OCI-LY3 (cell line): ENCODE results near the gene HECTD1.

Source experiments
- H2AFZ ChIP-seq: fragments of 200-600, 300-600 bp; shearing (Covaris generic); 2 replicates; pipeline ENCODE4 v1.6.0; 2014; ENCODE audit warnings: antibody characterized with exemption, low read depth, low read length
- H3K27ac ChIP-seq: fragments of 200-600, 300-600 bp; sonication (generic); 2 replicates; pipeline ENCODE4 v1.5.1; 2014; ENCODE audit warnings: mild to moderate bottlenecking, low read length, moderate library complexity, mixed read lengths
- H3K27me3 ChIP-seq: fragments of 200-600, 300-600 bp; sonication (generic); 2 replicates; pipeline ENCODE4 v1.6.1; 2014; ENCODE audit warnings: low read depth, low read length, mixed read lengths
- H3K36me3 ChIP-seq: fragments of 200-600, 300-600 bp; sonication (generic); replicated peaks from 2 replicates; pipeline ENCODE3; 2014; ENCODE audit warnings: low read depth, low read length, mixed read lengths
- H3K4me1 ChIP-seq: fragments of 300-600, 200-600 bp; sonication (generic); 2 replicates; pipeline ENCODE4 v1.6.1; 2014; ENCODE audit warnings: low read length, mixed read lengths
- H3K4me2 ChIP-seq: fragments of 200-600, 300-600 bp; sonication (generic); 2 replicates; pipeline ENCODE4 v1.6.1; 2014; ENCODE audit warnings: low read length, mixed read lengths
- H3K4me3 ChIP-seq: fragments of 300-600, 200-600 bp; sonication (generic); 2 replicates; pipeline ENCODE4 v1.5.1; 2014; ENCODE audit warnings: antibody characterized with exemption, mild to moderate bottlenecking, low read length, moderate library complexity
- H3K79me2 ChIP-seq: fragments of 300-600, 200-600 bp; shearing (Covaris generic); 2 replicates; pipeline ENCODE4 v1.6.1; 2014; ENCODE audit warnings: mild to moderate bottlenecking, low read length, mixed read lengths
- H3K9ac ChIP-seq: fragments of 300-600, 200-600 bp; shearing (Covaris generic); 2 replicates; pipeline ENCODE4 v1.6.0; 2014; ENCODE audit warnings: mild to moderate bottlenecking, low read length, moderate library complexity
- H3K9me3 ChIP-seq: fragments of 200-600, 300-600 bp; shearing (Covaris generic); 2 replicates; pipeline ENCODE4 v1.6.1; 2014; ENCODE audit warnings: low read length, mixed read lengths; ENCODE audit not compliant: insufficient read depth
- H4K20me1 ChIP-seq: fragments of 200-600, 300-600 bp; sonication (generic); 2 replicates; pipeline ENCODE4 v1.6.1; 2016; ENCODE audit warnings: low read length, mixed read lengths; ENCODE audit not compliant: insufficient read depth
- CTCF ChIP-seq: fragments of 200-600, 300-600 bp; sonication (generic); IDR thresholded peaks from 2 replicates; pipeline ENCODE4 v1.5.1; 2014; ENCODE audit warnings: antibody characterized with exemption, low read length, low read depth
- EZH2phosphoT487 ChIP-seq: fragments of 200-600 bp; shearing (Covaris generic); IDR thresholded peaks from 2 replicates; pipeline ENCODE4 v1.6.1; 2018; ENCODE audit warnings: antibody characterized with exemption, mixed run types, low read depth

HECTD1 gene

GRCh38 chr14:31127690-31128089 is 79.9 kb downstream of the HECTD1 start:
- H3K4me2 ChIP-seq = no peak overlapping the region
- H3K4me3 ChIP-seq = no peak overlapping the region
- H4K20me1 ChIP-seq = peaks cover 7% of the 10 kb centered on the region; the same call in 1 of the 2 replicates
- TF ChIP-seq EZH2phosphoT487 (no peak), CTCF (no peak)
- no peaks in the 10 kb centered on the region for H3K9me3 ChIP-seq
- no peaks in the 10 kb centered on the region for H3K27me3 ChIP-seq
- peaks cover 16% of the 10 kb centered on the region for H3K4me1 ChIP-seq
- no peak overlapping the region for H2AFZ ChIP-seq
- H3K79me2 ChIP-seq = no peaks in the 10 kb centered on the region
- H3K27ac ChIP-seq = no peak overlapping the region
- H3K9ac ChIP-seq = no peak overlapping the region
- H3K36me3 ChIP-seq = peaks cover 30% of the 10 kb centered on the region

GRCh38 chr14:31126680-31127079 is 80.9 kb downstream of the HECTD1 start:
- H3K79me2 ChIP-seq = no peaks in the 10 kb centered on the region
- peaks cover 13% of the 10 kb centered on the region for H3K4me1 ChIP-seq
- no peak overlapping the region for H3K4me2 ChIP-seq
- H3K9ac ChIP-seq = no peak overlapping the region
- H3K36me3 ChIP-seq = peaks cover 32% of the 10 kb centered on the region
- no peaks in the 10 kb centered on the region for H3K27me3 ChIP-seq
- peaks cover 7% of the 10 kb centered on the region; the same call in 1 of the 2 replicates for H4K20me1 ChIP-seq
- no peak overlapping the region for H3K27ac ChIP-seq
- no peak for TF ChIP-seq CTCF
- no peak for TF ChIP-seq EZH2phosphoT487
- H3K4me3 ChIP-seq = no peak overlapping the region
- H3K9me3 ChIP-seq = no peaks in the 10 kb centered on the region
- no peak overlapping the region for H2AFZ ChIP-seq

GRCh38 chr14:31125231-31125630 is 82.4 kb downstream of the HECTD1 start:
- H3K27me3 ChIP-seq = no peaks in the 10 kb centered on the region
- TF ChIP-seq EZH2phosphoT487 (no peak), CTCF (no peak)
- H3K79me2 ChIP-seq = no peaks in the 10 kb centered on the region
- H3K27ac ChIP-seq = no peak overlapping the region
- no peak overlapping the region for H3K4me3 ChIP-seq
- peaks cover 37% of the 10 kb centered on the region for H3K36me3 ChIP-seq
- H3K9ac ChIP-seq = no peak overlapping the region
- peaks cover 13% of the 10 kb centered on the region for H3K4me1 ChIP-seq
- H3K9me3 ChIP-seq = no peaks in the 10 kb centered on the region
- no peak overlapping the region for H2AFZ ChIP-seq
- H4K20me1 ChIP-seq = peaks cover 7% of the 10 kb centered on the region; the same call in 1 of the 2 replicates
- H3K4me2 ChIP-seq = no peak overlapping the region

GRCh38 chr14:31124197-31124596 is 83.4 kb downstream of the HECTD1 start:
- H3K4me1 ChIP-seq = peaks cover 8% of the 10 kb centered on the region
- no peak overlapping the region for H3K27ac ChIP-seq
- H3K4me3 ChIP-seq = no peak overlapping the region
- H3K79me2 ChIP-seq = no peaks in the 10 kb centered on the region
- no peaks in the 10 kb centered on the region for H3K9me3 ChIP-seq
- peaks cover 6% of the 10 kb centered on the region; the same call in 1 of the 2 replicates for H4K20me1 ChIP-seq
- no peak overlapping the region for H2AFZ ChIP-seq
- no peak overlapping the region for H3K4me2 ChIP-seq
- TF ChIP-seq EZH2phosphoT487 (no peak), CTCF (no peak)
- no peak overlapping the region for H3K9ac ChIP-seq
- H3K36me3 ChIP-seq = peaks cover 43% of the 10 kb centered on the region
- H3K27me3 ChIP-seq = no peaks in the 10 kb centered on the region
